Muscle of leg (tissue), 11 donors: ENCODE measurements around the gene GALNTL6. TPM values are rescaled to one million over a fixed set of nuclear protein-coding genes. Genes with fewer than 3 reads are reported as not detected.
A peak's percentile ranks its signal among the peaks of the same experiment; 100 is the strongest.

ENCODE experiments used
- DNase-seq: peaks from one replicate; pipeline ENCODE4 v3.0.0; 2013
- H3K27ac ChIP-seq: one replicate; pipeline ENCODE4 v1.5.1; 2013; ENCODE audit warnings: mild to moderate bottlenecking, low read length, control low read depth
- H3K27me3 ChIP-seq: one replicate; pipeline ENCODE4 v1.6.1; 2013; ENCODE audit warnings: low read length; ENCODE audit not compliant: control insufficient read depth, insufficient read depth
- H3K36me3 ChIP-seq: one replicate; pipeline ENCODE4 v1.6.1; 2013; ENCODE audit warnings: low read length; ENCODE audit not compliant: control insufficient read depth, insufficient read depth
- H3K4me1 ChIP-seq: one replicate; pipeline ENCODE4 v1.6.1; 2013; ENCODE audit warnings: low read length; ENCODE audit not compliant: control insufficient read depth, insufficient read depth
- H3K4me3 ChIP-seq: one replicate; pipeline ENCODE4 v1.5.1; 2013; ENCODE audit warnings: low read length, control low read depth
- H3K9me3 ChIP-seq: replicated peaks from 2 replicates; pipeline ENCODE4 v1.6.1; 2013; ENCODE audit warnings: low read depth, low read length; ENCODE audit not compliant: control insufficient read depth
- WGBS: methylation state at CpG from one replicate; pipeline ENCODE4 v1.1.5; 2013; ENCODE audit warnings: missing lambda C conversion rate; ENCODE audit not compliant: insufficient coverage; 5-methylcytosine and 5-hydroxymethylcytosine counted together
- polyA plus RNA-seq, 8 donors: library from polyadenylated mRNA; unstranded; fragments of 120-200 nt; gene quantifications; one replicate each; pipeline versions ENCODE4 v1.2.1 to v1.2.3, GENCODE V29; 2013; ENCODE audit warnings: inconsistent platforms in 1 of 8, low replicate concordance in 1 of 8; ENCODE audit not compliant: insufficient read length in 8 of 8, insufficient read depth in 1 of 8
- total RNA-seq: library from RNA; stranded (reverse); fragments of 120-200 nt; gene quantifications from one replicate; pipeline ENCODE4 v1.2.4, GENCODE V29; 2013

The GALNTL6 gene
- total and polyA plus RNA-seq, 9 donors = 0.26 to 0.95 (median 0.53) TPM

GRCh38 chr4:171932238-171932637 lies 119.0 kb downstream of the GALNTL6 start:
- WGBS = 80% methylated on average over 3 of the region's 6 CpGs

DNA sequence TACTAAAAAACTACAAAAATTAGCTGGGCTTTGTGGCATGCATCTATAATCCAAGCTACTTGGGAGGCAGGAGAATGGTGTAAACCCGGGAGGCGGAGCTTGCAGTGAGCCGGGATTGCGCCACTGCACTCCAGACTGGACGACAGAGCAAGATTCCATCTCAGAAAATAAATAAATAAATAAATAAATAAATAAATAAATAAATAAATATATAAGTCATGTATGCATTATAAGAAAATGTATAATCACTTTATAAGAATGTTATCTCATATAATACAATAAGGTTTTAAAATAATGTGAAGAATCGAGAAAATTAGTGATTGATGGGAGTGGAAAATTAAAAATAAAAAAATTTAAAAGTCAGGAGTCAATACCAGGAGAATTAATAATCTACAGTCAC lies 127.5 kb downstream of the GALNTL6 start:
- DNase-seq = no peak
- Histone ChIP-seq H3K4me1 (no peaks in the 10 kb centered on the region), H3K9me3 (no peaks in the 10 kb centered on the region), H3K27me3 (no peaks in the 10 kb centered on the region), H3K27ac (no peak overlapping the region), H3K36me3 (no peaks in the 10 kb centered on the region), H3K4me3 (no peak overlapping the region)
- WGBS = no CpG with 5 or more reads among the region's 6 CpGs

More at GRCh38 chr4:171932238-171932637, 119.0 kb downstream of the GALNTL6 start:
- no peak overlapping the region for H3K27ac ChIP-seq
- H3K36me3 ChIP-seq = no peaks in the 10 kb centered on the region
- DNase-seq = no peak
- no peaks in the 10 kb centered on the region for H3K4me1 ChIP-seq
- H3K4me3 ChIP-seq = no peak overlapping the region
- H3K27me3 ChIP-seq = no peaks in the 10 kb centered on the region
- H3K9me3 ChIP-seq = no peaks in the 10 kb centered on the region

- Histone ChIP-seq H3K9me3 (no peaks in the 10 kb centered on the region), H3K4me3 (no peak overlapping the region)
Measured at GRCh38 chr4:171947400-171947799, 134.2 kb downstream of the GALNTL6 start.

GRCh38 chr4:171948038-171948437 lies 134.8 kb downstream of the GALNTL6 start:
- Histone ChIP-seq H3K4me1 (no peaks in the 10 kb centered on the region), H3K27ac (no peak overlapping the region), H3K9me3 (no peaks in the 10 kb centered on the region), H3K36me3 (no peaks in the 10 kb centered on the region), H3K27me3 (no peaks in the 10 kb centered on the region), H3K4me3 (no peak overlapping the region)
- no peak for DNase-seq
- WGBS = no CpG with 5 or more reads among the region's 2 CpGs

More at GRCh38 chr4:171947400-171947799, 134.2 kb downstream of the GALNTL6 start:
- no peak for DNase-seq
- Histone ChIP-seq H3K27ac (no peak overlapping the region), H3K4me1 (no peaks in the 10 kb centered on the region), H3K36me3 (no peaks in the 10 kb centered on the region), H3K27me3 (no peaks in the 10 kb centered on the region)

GRCh38 chr4:171954650-171955049 lies 141.4 kb downstream of the GALNTL6 start:
- no CpG with 5 or more reads among the region's 1 CpG for WGBS

DNA sequence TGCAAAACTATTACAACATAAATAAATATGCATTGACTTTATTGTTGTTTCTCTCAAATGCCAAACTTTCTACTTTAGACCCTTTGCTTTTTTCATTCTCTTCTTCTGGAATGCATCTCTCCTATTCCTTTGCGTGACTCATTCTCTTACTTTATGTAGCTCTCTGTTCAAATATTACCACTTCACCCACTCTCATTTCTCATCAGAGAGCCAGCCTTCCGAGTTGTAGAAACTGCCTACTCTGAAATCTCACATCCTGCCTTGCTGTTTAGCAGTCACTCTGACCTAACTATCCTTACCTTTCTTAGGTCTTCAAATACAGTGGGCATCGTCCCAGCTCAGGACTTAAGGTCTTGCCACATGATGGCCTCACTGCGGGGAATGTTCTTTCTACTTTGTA lies 143.5 kb downstream of the GALNTL6 start:
- WGBS = 84% methylated on average over 2 of the region's 4 CpGs
- no peak overlapping the region for H3K4me3 ChIP-seq
- no peak for DNase-seq

More at GRCh38 chr4:171954650-171955049, 141.4 kb downstream of the GALNTL6 start:
- no peak for DNase-seq
- Histone ChIP-seq H3K9me3 (no peaks in the 10 kb centered on the region), H3K27me3 (no peaks in the 10 kb centered on the region), H3K4me3 (no peak overlapping the region), H3K36me3 (no peaks in the 10 kb centered on the region), H3K4me1 (no peaks in the 10 kb centered on the region), H3K27ac (no peak overlapping the region)

GRCh38 chr4:171962110-171962509 lies 148.9 kb downstream of the GALNTL6 start:
- 83% methylated on average over 2 of the region's 5 CpGs for WGBS
- Histone ChIP-seq H3K27me3 (no peaks in the 10 kb centered on the region), H3K36me3 (no peaks in the 10 kb centered on the region), H3K9me3 (no peaks in the 10 kb centered on the region), H3K4me3 (no peak overlapping the region), H3K27ac (no peak overlapping the region), H3K4me1 (no peaks in the 10 kb centered on the region)
- DNase-seq = no peak

More for the DNA sequence above, 143.5 kb downstream of the GALNTL6 start:
- no peaks in the 10 kb centered on the region for H3K27me3 ChIP-seq
- no peaks in the 10 kb centered on the region for H3K9me3 ChIP-seq
- H3K4me1 ChIP-seq = no peaks in the 10 kb centered on the region
- no peaks in the 10 kb centered on the region for H3K36me3 ChIP-seq
- H3K27ac ChIP-seq = no peak overlapping the region

- Histone ChIP-seq H3K4me1 (no peaks in the 10 kb centered on the region), H3K27me3 (no peaks in the 10 kb centered on the region), H3K4me3 (no peak overlapping the region), H3K36me3 (no peaks in the 10 kb centered on the region), H3K27ac (no peak overlapping the region), H3K9me3 (no peaks in the 10 kb centered on the region)
- no peak for DNase-seq
- WGBS = 91% methylated on average over 2 of the region's 2 CpGs
Measured at GRCh38 chr4:171966356-171966755, 153.2 kb downstream of the GALNTL6 start.

DNA sequence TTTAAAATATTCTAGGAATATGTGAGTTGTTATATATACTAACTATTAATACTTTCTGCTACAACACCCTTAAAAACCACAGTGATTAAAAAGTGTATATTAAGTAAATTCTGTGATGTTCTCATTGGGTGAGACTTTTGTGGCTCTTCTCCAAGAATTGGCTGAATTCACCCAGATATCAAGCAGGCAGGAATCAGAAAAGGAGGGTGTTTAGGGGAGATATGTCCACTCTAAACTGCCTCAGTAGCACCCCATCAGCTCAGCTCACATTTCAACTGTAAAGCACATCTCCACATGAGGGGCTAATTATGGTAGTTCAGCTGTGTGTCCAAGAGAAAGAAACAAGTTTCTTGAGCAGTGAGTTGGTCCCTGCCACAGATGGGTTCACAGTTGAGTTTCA lies 165.0 kb downstream of the GALNTL6 start:
- H3K9me3 ChIP-seq = no peaks in the 10 kb centered on the region

DNA sequence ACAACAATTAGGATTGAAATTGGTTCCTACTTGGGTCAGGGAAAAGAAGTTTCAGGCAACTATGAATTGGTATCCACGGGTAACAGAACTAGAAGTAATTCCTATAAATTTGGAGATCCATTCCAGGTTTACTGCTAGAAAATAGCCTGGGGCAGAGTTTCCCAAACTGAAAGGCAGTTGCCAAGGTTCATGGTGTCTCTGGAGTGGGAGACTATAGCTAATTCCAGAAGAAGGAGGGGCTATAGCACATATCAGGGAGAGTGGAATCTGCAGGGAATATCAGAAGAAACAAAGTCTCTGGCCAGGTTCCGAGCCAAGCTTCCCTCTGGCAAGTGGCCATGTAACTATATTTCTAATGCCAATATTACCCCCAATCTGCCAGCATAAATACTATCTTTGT lies 166.3 kb downstream of the GALNTL6 start:
- Histone ChIP-seq H3K9me3 (no peaks in the 10 kb centered on the region), H3K4me3 (no peak overlapping the region), H3K27ac (no peak overlapping the region), H3K4me1 (no peaks in the 10 kb centered on the region), H3K27me3 (no peaks in the 10 kb centered on the region), H3K36me3 (no peaks in the 10 kb centered on the region)
- peak; percentile 4 for DNase-seq
- 73% methylated on average over 1 of the region's 2 CpGs for WGBS

More for the DNA sequence above, 165.0 kb downstream of the GALNTL6 start:
- no peak overlapping the region for H3K4me3 ChIP-seq
- no peak overlapping the region for H3K27ac ChIP-seq
- H3K36me3 ChIP-seq = no peaks in the 10 kb centered on the region
- no peaks in the 10 kb centered on the region for H3K4me1 ChIP-seq
- DNase-seq = no peak
- no peaks in the 10 kb centered on the region for H3K27me3 ChIP-seq

GRCh38 chr4:171981185-171981584 lies 168.0 kb downstream of the GALNTL6 start:
- H3K4me3 ChIP-seq = no peak overlapping the region

More at GRCh38 chr4:171981185-171981584, 168.0 kb downstream of the GALNTL6 start:
- Histone ChIP-seq H3K27ac (no peak overlapping the region), H3K9me3 (no peaks in the 10 kb centered on the region), H3K36me3 (no peaks in the 10 kb centered on the region), H3K27me3 (no peaks in the 10 kb centered on the region), H3K4me1 (no peaks in the 10 kb centered on the region)
- DNase-seq = no peak
